GM12801 (cell line): ENCODE results near the gene EXOC3.

ENCODE experiments used
- TF ChIP-seq, protein P1 (sequence below): IDR thresholded peaks from one replicate; pipeline ENCODE4 v1.5.1; 2011; ENCODE audit warnings: control low read depth; ENCODE audit not compliant: insufficient read length; ENCODE audit errors: extremely low read depth

Gene EXOC3

DNA sequence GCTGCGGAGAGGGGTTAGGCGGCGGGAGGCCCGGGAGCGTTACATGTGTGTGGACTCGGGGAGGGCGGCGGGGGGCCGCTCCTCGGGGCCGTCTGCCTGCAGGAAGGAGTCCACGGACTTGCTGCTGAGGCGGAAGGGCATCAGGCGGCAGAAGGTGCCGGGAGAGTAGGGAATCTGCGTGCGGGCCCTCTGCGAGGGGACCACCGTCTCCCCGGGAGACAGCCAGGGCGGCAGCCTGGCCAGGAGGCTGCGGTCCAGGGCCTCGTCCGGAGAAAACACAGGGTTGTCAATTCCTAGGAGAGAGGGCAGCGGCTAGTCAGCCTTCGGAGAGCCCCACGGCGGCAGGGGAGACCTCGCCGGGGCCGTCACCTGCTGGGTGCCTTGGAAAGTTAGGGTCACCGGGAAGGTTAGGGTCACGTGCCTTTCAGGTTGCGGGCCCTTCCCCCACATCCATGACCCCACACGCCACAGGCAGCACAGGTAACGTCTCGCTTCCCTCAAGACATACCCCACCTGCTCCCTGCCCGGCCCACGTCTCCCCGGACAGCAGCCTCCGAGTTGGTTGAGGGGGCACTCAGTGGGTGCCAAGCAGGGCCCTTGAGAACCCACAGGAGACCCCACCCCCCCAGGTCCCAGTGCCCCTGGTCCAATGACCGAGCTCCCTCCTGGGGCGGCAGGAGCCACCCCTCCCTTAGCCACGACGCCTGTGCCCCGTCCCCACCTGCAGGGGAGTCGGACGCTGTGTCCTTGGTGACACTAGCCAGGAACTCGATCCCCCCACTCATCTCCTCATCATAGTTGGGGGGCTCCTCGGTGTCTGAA, 32.1 kb downstream of the EXOC3 start:
- TF ChIP-seq, protein P1, sequence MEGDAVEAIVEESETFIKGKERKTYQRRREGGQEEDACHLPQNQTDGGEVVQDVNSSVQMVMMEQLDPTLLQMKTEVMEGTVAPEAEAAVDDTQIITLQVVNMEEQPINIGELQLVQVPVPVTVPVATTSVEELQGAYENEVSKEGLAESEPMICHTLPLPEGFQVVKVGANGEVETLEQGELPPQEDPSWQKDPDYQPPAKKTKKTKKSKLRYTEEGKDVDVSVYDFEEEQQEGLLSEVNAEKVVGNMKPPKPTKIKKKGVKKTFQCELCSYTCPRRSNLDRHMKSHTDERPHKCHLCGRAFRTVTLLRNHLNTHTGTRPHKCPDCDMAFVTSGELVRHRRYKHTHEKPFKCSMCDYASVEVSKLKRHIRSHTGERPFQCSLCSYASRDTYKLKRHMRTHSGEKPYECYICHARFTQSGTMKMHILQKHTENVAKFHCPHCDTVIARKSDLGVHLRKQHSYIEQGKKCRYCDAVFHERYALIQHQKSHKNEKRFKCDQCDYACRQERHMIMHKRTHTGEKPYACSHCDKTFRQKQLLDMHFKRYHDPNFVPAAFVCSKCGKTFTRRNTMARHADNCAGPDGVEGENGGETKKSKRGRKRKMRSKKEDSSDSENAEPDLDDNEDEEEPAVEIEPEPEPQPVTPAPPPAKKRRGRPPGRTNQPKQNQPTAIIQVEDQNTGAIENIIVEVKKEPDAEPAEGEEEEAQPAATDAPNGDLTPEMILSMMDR, result no peak

DNA sequence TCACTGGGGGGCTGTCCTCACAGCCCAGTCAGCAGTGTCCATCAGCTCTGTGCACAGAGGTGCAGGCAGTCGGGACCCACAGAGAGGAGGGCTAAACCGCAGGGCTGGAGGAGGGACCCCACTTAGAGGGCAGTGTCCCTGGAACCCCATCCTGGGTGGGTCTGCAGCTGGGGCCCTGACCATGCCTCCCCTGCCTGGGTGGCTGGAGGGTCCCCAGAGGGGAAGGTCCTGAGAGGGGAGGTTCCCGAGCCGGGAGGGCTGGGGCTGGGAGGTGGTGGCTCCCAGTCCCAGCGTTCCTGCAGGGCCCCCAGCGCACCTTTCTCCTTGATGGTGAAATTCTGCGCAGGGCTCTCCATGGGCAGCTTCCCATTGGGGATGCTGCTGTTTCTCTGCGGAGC, 32.7 kb downstream of the EXOC3 start:
- TF ChIP-seq, protein P1, result no peak

DNA sequence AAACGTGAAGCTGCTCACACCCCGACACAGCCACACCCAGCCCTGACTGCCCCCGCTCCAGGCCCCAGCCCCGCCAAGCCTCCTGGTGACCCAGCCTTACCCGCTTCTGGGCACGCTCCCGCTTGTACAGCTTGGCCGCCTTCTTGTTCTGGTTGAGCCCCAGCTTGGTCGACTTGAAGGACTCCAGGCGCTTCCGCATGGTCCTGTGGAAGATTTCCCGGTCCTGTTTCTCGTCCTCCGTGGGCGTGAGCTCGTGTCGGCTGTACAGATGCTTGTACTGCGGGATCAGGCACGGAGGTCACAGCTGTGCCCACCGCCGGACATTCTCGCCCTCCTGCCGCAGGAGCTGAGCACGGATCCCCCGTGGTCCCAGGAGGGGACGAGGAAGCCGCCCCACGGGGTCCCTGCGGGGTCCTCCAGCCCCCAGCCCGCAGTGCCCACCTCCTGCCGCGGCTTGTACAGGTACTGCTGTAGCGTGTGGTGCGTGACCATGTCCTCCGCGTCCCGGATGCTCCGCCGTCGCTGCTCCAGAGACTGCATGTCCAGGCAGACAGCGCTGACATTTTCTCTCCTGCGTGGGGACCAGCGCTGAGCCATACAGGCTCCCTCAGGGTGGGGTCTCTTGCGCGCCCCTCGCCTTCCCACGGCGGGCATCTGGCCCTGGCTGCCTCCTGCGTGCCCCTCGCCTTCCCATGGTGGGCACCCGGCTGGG, 33.3 kb downstream of the EXOC3 start:
- TF ChIP-seq, protein P1, result no peak

DNA sequence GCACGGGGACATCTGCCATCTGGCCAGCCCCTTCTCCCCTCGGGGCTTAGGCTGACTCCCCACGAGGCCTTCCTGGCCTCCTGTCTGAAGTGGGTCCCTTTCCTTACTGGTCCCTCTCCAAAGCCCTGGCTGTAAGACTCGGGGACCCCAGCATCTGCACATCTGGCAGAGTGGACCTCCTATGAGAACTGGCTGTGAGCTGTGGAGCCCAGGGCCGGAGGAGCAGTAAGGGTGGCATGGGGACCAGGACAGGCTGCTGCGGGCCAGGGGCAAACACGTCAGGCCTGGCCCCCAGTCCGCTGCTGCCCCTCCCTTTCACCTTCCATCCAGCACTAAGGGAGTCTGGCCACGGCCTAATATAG, 33.8 kb downstream of the EXOC3 start:
- TF ChIP-seq, protein P1, result no peak

DNA sequence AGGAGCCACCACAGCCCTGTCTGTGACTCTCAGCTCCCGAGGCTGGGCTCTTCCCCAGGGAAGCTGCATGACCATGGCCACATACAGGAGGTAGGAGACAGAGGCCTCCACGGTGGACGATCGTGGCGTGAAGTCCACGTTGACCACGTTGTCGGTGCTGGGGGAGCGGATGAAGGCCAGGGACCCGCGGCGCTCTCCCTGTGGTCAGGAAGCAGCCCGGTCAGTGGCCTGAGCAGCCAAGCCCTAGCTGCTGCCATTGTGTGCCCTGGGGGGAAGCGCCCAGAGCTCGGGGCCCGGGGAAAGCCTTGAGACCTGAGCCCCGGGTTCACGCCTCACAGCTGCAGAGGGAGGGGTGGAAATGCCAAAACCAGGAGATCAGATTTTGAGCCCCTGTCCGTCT, 34.3 kb downstream of the EXOC3 start:
- TF ChIP-seq, protein P1, result no peak

DNA sequence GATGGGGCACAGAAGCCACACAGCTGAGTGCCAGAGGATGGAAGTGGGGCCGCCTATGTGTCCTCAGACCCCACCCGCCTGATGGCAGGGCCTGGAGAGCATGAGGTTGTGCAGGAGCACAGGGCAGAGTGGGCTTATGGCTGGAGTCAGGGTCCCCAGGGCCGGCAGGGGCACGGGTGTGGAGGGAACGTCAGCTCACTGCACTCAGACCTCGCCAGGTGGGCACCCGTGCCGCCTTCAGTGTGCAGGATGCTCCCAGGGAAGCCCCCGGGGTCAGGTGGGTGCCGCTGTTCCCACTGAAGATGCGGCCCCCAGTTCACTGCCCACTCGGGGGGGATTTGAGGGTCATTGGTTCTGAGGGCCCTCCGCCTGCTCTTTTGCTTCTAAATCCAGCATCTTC, 34.9 kb downstream of the EXOC3 start:
- TF ChIP-seq, protein P1, result no peak

DNA sequence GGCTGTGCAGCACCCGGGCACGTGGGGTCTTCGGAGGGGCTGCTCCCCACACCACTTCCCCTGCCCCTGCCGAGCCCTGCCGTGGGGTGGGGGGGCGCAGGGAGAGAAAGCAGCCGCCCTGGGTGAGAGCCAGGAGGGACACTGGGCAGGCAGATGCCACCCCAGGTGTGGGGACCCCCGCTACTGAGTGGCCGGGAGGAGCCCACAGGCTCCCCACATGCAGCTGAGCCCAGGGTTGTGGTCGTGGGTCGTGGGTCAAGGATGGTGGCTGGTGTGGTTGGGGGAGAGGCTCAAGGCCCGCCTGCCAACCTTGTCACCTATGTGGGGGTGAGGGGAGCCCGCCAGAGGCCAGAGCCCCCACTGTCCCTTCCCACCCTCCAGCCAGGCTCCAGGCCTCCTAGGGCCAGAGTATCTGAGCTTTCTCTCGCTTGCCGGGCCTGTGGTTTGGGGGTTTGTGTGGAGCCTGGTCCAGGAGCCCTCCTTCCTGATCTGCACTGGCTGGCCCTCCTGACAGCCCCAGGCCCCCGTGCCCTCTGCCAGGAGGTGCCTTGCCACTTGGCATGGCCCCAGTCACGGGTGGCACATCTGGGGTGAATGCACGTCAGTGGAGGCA, 35.5 kb downstream of the EXOC3 start:
- TF ChIP-seq, protein P1, result no peak
